IPS-15b (cell line): ENCODE results near the gene SASH3.

Experiments used
- H3K27me3 ChIP-seq: one replicate; pipeline ENCODE4 v1.6.1; 2013; ENCODE audit warnings: low read length; ENCODE audit not compliant: control insufficient read depth, insufficient read depth
- H3K36me3 ChIP-seq: one replicate; pipeline ENCODE4 v1.6.1; 2013; ENCODE audit warnings: low read length; ENCODE audit not compliant: control insufficient read depth, insufficient read depth
- H3K4me1 ChIP-seq: one replicate; pipeline ENCODE4 v1.6.1; 2013; ENCODE audit warnings: mild to moderate bottlenecking, low read length; ENCODE audit not compliant: control insufficient read depth, insufficient read depth
- H3K4me3 ChIP-seq: one replicate; pipeline ENCODE4 v1.5.1; 2013; ENCODE audit warnings: low read depth, low read length
- H3K9ac ChIP-seq: one replicate; pipeline ENCODE4 v1.6.1; 2013; ENCODE audit warnings: low read depth, mild to moderate bottlenecking, low read length
- H3K9me3 ChIP-seq: one replicate; pipeline ENCODE4 v1.6.1; 2013; ENCODE audit warnings: mild to moderate bottlenecking, low read length; ENCODE audit not compliant: control insufficient read depth, insufficient read depth

SASH3 gene

GRCh38 chrX:129831091-129831885 is 51.5 kb downstream of the SASH3 start:
- no peaks in the 10 kb centered on the region for H3K9me3 ChIP-seq
- no peak overlapping the region for H3K9ac ChIP-seq
- H3K36me3 ChIP-seq: peaks cover 8% of the 10 kb centered on the region
- H3K4me1 ChIP-seq: no peaks in the 10 kb centered on the region
- H3K4me3 ChIP-seq: no peak overlapping the region
- H3K27me3 ChIP-seq: no peaks in the 10 kb centered on the region

GRCh38 chrX:129833153-129833990 is 53.6 kb downstream of the SASH3 start:
- Histone ChIP-seq H3K27me3 (no peaks in the 10 kb centered on the region), H3K36me3 (peaks cover 5% of the 10 kb centered on the region), H3K9ac (no peak overlapping the region), H3K9me3 (no peaks in the 10 kb centered on the region), H3K4me1 (no peaks in the 10 kb centered on the region), H3K4me3 (no peak overlapping the region)

- H3K9ac ChIP-seq: no peak overlapping the region
- H3K4me1 ChIP-seq: no peaks in the 10 kb centered on the region
- no peak overlapping the region for H3K4me3 ChIP-seq
- no peaks in the 10 kb centered on the region for H3K9me3 ChIP-seq
- H3K36me3 ChIP-seq: peaks cover 13% of the 10 kb centered on the region
- no peaks in the 10 kb centered on the region for H3K27me3 ChIP-seq
These were observed 57.1 kb downstream of the SASH3 start for GRCh38 chrX:129836827-129837226.

GRCh38 chrX:129840344-129840743 is 60.6 kb downstream of the SASH3 start:
- Histone ChIP-seq H3K4me1 (peaks cover 3% of the 10 kb centered on the region), H3K9me3 (no peaks in the 10 kb centered on the region), H3K9ac (no peak overlapping the region), H3K4me3 (no peak overlapping the region), H3K36me3 (peaks cover 13% of the 10 kb centered on the region), H3K27me3 (no peaks in the 10 kb centered on the region)

- Histone ChIP-seq H3K27me3 (peaks cover 2% of the 10 kb centered on the region), H3K4me3 (peak overlapping the region; percentile 96), H3K36me3 (peaks cover 8% of the 10 kb centered on the region), H3K9ac (peak overlapping the region; percentile 73), H3K9me3 (no peaks in the 10 kb centered on the region), H3K4me1 (peaks cover 3% of the 10 kb centered on the region)
These were observed 62.9 kb downstream of the SASH3 start for GRCh38 chrX:129842510-129843208.

GRCh38 chrX:129843209-129843458 is 63.4 kb downstream of the SASH3 start:
- peak overlapping the region; percentile 73 for H3K9ac ChIP-seq
- peak overlapping the region; percentile 96 for H3K4me3 ChIP-seq
- peaks cover 8% of the 10 kb centered on the region for H3K36me3 ChIP-seq
- no peaks in the 10 kb centered on the region for H3K9me3 ChIP-seq
- H3K4me1 ChIP-seq: peaks cover 3% of the 10 kb centered on the region
- H3K27me3 ChIP-seq: peaks cover 2% of the 10 kb centered on the region

GRCh38 chrX:129843459-129844306 is 63.9 kb downstream of the SASH3 start, which contains the start of gene ZDHHC9:
Gene ZDHHC9, minus strand, starts transcription at chrX:129843886. Its CDS starts 1,941 bp downstream, at chrX:129841945.
- H3K4me3 ChIP-seq: peak within 1 kb of the TSS; percentile 96
- peak within 1 kb of the TSS; percentile 73 for H3K9ac ChIP-seq
- peaks cover 8% of the 10 kb centered on the region for H3K36me3 ChIP-seq
- H3K4me1 ChIP-seq: peaks cover 3% of the 10 kb centered on the region
- no peaks in the 10 kb centered on the region for H3K9me3 ChIP-seq
- H3K27me3 ChIP-seq: peaks cover 2% of the 10 kb centered on the region
